HTR-8/SVneo (cell line): Measurements from ENCODE around the gene CCDC137.
"Not testable (repeated sequence)": the region's sequence is repeated elsewhere in the genome, so short reads cannot be mapped to it uniquely, and the experiment has no call there.

ENCODE experiments used
- DNase-seq: peaks from one replicate; pipeline ENCODE4 v3.0.0; 2011; ENCODE audit warnings: low spot score, mixed read lengths; ENCODE audit not compliant: insufficient read length
- FAIRE-seq: peaks from 2 replicates; lab custom pipeline; 2011; peaks lifted over from hg19 to GRCh38; lab: Jason Lieb, UNC

CCDC137 gene, protein sequence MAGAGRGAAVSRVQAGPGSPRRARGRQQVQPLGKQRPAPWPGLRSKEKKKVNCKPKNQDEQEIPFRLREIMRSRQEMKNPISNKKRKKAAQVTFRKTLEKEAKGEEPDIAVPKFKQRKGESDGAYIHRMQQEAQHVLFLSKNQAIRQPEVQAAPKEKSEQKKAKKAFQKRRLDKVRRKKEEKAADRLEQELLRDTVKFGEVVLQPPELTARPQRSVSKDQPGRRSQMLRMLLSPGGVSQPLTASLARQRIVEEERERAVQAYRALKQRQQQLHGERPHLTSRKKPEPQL

DNA sequence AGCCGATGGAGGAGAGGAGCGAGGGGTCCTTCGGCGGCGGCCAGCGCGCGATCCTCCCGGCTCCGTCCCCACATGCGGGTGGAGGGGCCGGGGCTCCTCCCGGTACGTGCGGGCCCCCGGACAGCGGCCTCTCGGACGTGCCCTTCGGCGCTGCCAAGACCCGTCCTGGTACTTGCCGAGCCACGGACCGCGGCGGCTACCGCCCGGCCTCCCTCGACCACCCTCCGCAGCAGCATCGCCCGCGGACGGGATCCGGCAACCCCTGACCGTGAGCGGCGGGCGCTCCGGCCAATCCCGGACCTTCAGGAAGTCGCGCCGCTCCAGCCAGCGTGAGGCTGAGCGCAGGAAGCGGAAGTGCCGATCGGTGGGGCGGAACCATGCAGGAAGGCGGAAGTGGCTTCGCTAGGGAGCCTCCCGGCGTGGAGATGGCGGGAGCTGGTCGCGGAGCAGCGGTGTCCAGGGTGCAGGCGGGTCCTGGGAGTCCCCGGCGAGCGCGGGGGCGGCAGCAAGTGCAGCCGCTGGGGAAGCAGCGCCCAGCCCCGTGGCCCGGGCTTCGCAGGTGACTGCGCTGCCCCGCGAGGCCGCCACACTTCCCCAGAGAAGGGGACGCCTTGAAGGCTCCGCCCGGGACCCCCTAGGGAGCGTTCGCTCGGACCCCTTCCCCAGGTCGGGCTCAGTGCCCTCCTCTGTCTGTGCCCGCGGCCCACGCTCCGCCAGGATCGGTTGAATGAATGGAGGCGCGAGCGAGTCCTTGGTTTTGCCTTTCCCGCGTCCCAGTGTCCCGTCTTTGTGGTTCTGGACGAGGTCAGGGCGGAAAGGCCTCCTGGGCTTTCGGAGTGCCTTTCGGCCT, at the start of gene CCDC137, which contains the start of gene OXLD1:
Gene CCDC137, plus strand, starts transcription at position 396 of the 850 bp plus-strand sequence. Its CDS starts 30 bp downstream, at position 426.
Gene OXLD1, minus strand, starts transcription at position 264 of the 850 bp plus-strand sequence. Its CDS starts 28 bp downstream, at position 236.
- FAIRE-seq (peak; percentile 86), DNase-seq (peak; percentile 98)

DNA sequence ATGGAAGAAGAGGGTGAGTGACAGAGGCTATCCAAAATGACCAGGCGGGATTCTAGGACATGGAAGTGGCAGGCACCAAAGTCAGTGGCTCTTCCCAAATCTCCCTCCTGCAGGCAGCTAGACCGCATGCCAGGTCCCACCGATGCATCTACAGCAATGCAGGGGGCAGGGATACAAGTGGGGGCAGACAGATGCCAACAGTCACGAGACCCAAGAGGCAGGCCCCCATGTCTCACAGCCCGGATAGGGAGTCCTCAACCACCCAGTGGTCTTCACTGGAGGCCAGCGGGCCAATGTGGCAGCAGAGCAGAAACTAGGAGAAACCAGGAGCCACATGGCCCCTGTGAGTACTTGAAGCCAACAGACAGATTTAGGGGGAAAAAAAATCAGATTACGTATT, 49.7 kb upstream of the CCDC137 start:
- no peak for FAIRE-seq

DNA sequence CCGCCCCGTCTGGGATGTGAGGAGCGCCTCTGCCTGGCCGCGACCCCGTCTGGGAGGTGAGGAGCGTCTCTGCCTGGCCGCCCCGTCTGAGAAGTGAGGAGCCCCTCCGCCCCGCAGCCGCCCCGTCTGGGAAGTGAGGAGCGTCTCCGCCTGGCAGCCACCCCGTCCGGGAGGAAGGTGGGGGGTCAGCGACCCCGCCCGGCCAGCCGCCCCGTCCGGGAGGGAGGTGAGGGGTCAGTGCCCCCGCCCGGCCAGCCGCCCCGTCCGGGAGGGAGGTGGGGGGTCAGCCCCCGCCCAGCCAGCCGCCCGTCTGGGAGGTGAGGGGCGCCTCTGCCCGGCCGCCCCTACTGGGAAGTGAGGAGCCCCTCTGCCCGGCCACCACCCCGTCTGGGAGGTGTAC, 48.2 kb upstream of the CCDC137 start:
- DNase-seq, FAIRE-seq: not testable (repeated sequence)

More for the DNA sequence above, 49.7 kb upstream of the CCDC137 start:
- DNase-seq: no peak

DNA sequence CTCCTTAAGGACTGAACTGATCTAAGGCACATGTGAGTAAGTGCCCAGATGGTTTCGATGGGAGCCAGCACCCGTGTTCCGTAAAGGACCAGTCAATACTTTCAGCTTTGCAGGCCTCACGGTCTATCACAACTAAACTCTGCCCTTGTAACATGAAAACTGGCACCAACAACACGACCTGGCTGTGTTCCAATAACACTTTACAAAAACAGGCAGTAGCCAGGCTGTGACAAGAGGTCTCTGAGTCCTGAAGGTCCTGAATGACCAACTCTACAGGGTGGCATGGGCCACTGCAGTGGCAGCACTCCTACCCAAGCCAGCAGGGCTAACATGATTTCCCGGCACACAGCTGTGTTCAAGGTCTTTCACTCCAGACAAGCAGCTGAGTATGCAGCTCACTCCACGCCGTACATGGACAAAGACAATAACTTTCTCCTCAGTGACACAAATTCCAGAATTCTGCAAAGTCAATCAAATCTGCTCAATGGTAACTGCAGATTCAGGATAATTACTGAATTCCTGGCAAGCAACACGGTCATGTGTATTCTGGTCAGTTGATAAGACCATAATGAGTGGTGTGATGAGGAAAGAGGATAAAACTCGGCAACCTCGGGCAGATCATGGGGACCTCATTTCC, 44.9 kb upstream of the CCDC137 start:
- no peak for DNase-seq
- FAIRE-seq: no peak

DNA sequence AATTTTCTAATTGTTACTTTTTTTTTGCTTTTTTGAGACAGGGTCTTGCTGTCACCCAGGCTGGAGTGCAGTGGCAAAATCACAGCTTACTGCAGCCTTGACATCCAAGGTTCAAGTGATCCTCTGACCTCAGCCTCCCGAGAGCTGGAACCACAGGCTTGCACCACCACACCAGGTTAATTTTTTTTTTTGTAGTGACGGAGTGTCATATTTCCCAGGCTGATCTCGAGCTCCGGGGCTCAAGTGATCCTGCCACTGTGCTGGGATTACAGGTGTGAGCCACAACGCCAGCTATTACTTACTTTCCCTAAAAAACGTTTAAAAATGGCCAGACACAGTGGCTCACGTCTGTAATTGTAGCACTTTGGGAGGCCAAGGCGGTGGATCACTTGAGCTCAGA, 36.3 kb upstream of the CCDC137 start:
- DNase-seq: no peak
- FAIRE-seq: no peak

DNA sequence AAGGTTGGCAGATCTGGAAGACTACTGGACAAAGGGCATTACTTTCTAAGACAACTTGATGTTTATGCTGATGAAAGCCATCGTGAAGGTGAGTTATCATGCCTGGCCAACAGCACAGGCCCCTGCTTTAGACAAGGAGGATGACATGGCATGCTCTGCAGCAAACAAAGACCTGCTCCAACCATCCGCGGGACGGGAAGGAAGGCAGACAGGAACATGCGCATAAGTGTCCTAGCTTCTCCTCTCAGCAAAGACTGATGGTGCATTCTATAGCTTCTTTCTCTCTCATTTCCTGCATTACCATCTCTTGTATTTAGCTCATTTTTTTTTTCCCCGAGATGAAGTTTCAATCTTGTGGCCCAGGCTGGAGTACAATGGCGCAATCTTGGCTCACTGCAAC, 35.1 kb upstream of the CCDC137 start:
- DNase-seq (no peak), FAIRE-seq (no peak)

DNA sequence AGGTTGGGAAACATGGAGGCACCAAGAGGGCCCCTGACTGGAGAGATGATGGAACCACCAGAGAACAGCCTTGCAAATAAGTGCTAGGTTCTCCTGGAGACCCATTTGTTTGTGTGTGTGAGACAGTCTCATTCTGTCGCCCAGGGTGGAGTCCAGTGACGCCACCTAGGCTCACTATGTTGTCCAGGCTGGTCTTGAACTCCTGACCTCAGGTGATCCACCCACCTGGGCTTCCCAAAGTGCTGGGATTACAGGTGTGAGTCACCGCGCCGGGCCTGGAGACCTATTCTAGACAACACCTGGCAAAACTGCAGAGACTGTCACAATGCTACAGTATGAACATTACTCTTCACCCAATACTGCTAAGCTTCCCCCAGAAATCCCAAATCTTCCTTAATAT, 31.1 kb upstream of the CCDC137 start:
- DNase-seq: no peak

DNA sequence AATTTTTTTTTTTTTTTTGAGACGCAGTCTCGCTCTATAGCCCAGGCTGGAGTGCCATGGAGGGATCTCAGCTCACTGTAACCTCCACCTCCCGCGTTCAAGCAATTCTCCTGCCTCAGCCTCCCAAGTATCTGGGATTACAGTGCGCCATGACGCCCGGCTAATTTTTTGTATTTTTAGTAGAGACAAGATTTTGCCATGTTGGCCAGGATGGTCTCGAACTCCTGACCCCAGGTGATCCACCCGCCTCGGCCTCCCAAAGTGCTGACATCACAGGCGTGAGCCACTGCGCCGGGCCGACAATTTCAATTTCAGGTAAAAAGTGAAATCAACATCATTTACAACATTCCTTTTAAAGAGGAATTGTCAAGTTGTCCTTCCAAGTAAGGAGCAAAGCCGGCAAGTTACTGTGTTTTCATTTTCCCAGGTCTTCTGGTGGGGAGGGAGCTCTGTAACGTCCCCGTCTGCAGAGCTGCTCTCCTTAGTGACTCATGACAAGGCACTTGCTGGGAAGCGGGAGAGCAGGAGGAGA, 30.5 kb upstream of the CCDC137 start:
- DNase-seq (peak; percentile 45), FAIRE-seq (no peak)

More for the DNA sequence above, 31.1 kb upstream of the CCDC137 start:
- FAIRE-seq: no peak

DNA sequence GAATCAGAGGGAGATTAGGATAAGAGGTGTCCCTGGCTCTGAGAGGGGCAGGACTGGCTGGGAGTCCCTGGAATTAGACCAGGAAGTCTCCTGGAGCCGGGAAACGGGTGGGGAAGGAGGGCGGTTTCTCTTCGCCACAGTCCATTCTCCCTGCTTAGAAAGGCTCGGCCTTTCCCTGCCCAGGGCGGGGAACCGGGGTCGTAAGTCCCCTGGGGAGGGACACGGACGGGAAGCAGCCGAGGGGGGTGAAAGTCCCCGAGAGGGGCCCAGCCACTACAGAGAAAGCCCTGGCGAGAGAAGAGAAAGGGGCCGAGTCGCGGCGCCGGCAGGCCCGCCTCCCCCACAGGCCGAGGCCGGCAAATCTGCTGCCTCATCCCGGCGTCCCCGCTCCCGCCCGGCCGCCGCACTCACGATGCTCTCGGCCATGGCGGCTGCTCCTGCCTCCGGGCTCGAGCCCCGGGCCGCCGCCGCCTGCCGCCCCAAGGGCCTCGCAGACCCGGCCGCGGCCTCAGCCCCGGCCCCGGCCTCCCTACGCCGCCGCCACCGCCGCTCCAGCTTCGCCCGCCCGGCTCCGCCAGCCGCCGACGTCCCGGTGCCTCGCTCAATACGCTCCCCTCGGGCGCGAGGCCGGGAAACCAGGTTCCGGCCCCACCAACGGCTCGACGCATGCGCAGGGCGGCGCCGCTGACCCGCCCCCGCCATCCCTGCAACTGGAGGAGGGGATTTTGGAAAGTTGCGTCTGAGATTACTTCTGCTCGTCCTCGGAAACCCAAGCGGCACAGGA, 29.8 kb upstream of the CCDC137 start, which contains the start of the genes NPLOC4 and TSPAN10:
Gene NPLOC4, minus strand, starts transcription at position 608 of the 784 bp plus-strand sequence. Its CDS starts 182 bp downstream, at position 426.
Gene TSPAN10, plus strand, starts transcription at position 692 of the 784 bp plus-strand sequence. CDS start 5,217 bp downstream, outside the sequence.
- FAIRE-seq (peak; percentile 60), DNase-seq (peak; percentile 93)

DNA sequence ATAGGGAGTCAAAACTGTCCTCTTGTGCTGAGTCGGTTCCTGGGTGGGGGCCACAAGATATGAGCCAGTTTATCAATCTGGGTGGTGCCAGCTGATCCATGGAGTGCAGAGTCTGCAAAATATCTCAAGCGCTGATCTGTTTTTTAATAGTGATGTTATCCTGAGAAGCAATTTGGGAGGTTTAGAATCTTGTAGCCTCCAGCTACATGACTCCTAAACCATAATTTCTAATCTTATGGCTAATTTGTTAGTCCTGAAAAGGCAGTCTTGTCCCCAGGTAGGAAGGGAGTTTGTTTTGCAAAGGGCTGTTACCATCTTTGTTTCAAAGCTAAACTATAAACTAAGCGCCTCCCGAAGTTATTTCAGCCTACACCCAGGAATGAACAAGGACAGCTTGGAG, 27.9 kb upstream of the CCDC137 start:
- FAIRE-seq (no peak), DNase-seq (no peak)

DNA sequence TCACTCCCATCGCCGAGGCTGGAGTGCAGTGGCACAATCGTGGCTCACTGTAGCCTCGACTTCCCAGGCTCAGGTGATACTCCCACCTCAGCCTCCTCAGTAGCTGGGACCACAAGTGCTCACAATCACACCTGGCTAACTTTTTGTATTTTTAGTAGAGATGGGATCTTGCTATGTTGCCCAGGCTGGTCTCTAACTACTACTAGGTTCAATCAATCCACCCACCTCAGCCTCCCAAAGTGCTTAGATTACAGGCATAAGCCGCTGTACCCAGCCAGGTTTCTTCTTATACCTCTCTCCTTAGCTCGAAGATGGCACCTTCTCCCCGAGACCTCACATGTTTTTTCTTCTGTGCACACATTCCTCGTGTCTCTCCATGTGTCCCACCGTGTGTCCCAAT, 26.5 kb upstream of the CCDC137 start:
- FAIRE-seq (no peak), DNase-seq (no peak)

DNA sequence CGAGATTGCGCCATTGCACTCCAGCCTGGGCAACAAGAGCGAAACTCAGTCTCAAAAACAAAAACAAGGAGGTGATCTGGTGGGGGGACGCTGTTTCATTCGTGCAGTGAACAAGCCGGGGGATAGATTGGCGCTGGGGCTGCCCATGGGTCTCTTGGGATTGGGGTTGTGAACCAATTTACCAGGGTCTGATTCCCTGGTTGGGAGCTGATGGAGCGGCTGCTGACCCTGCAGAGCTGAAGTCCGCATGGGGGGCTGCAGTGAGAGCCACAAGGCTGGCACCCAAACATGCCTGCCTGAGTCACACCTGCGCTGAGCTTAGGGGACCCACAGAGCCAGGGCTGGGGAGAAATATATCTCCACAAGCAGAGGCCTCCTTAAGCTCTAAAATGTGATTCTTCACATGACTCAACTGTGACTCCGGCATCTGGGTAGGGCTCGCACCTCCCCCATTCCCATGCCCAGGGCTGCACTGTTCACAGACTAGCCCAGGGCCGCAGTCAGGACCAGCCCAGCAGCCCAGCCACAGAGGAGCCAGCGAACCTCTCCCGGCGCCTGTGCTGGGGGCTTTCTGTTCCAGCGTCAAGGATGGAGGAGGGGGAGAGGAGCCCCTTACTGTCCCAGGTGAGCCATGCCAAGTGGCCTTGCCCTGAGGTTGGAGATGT, 24.6 kb upstream of the CCDC137 start:
- DNase-seq (peak; percentile 80), FAIRE-seq (no peak)

DNA sequence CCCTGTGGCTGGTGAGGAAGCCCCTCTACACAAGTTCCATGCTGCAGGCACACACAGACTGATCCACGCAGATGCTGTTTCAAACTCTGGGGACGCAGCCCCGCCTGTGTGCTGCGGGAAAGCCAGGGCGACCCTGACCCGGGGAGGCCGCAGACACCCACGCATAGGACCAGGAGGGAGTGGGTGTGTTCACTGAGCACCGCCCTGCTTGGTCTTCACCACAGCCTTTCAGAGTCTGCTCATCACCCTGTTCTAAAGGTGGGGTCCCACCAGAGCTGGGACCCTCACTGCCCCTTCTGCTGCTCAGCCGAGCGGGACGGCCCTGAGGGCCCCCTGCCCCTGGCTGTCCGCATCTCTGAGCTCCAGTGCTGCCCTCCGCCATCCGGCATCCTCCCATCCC, 22.0 kb upstream of the CCDC137 start:
- FAIRE-seq (no peak), DNase-seq (no peak)

DNA sequence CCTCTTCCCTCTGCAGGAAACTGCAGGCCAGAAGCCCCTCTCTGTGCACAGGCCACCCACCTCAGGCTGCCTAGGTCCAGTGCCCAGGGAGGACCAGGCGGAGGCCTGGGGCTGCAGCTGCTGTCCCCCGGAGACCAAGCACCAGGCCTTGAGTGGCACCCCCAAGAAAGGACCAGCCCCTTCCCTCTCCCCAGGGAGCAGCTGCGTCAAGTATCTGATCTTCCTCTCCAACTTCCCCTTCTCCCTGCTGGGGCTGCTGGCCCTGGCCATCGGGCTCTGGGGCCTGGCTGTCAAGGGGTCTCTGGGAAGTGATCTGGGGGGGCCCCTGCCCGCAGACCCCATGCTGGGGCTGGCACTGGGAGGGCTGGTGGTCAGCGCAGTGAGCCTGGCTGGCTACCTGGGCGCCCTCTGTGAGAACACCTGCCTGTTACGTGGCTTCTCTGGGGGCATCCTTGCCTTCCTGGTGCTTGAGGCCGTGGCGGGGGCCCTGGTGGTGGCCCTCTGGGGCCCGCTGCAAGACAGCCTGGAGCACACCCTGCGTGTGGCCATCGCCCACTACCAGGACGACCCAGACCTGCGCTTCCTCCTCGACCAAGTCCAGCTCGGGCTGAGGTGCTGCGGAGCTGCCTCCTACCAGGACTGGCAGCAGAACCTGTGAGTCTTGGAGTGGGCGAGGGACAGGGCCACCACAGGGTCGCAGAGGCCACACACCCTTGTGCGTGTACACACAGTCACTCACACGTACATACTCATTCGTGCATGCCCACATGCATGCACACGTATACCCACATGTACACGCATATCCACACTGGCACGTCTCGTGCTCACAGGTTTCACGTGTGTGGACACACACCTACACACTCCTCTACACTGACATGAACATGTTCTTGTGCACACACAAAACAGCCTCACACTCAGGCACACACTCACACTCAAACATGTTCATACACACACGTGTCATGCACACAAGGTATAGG, 21.3 kb upstream of the CCDC137 start:
- DNase-seq (no peak), FAIRE-seq (peak; percentile 83)

DNA sequence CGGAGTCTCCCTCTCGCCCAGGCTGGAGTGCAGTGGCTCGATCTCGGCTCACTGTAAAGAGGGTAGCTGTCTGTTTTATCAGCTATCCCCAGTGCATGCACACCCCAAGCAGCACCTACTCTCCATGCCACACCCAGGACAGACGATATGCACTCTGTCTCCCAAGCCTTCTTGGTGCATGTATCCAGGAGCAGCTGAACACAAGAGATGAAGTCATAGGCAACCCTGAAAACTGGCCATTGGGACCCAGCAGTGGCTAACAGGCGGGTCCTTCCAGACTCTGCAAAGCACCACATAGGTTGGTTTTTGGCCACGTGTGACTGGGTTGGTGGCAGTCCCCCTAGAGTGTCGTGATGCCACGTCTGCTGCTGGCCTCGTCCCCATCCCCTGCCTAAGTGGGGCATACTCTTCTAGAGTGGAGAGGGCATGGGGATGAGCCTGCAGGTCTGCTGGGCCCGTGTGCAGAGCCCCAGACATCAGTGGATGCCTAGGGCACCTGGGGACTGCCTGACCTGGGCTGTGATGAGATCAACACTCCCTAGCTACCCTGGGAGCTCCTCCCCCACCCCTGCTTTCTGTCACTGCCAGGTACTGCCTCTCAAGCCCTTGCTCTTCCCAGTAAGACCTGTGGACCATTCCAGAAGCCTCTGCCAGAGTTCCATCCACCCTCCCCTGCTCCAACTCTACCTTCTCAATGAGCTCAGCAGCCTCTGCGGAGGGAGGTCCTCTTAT, 19.5 kb upstream of the CCDC137 start:
- DNase-seq (no peak), FAIRE-seq (no peak)

DNA sequence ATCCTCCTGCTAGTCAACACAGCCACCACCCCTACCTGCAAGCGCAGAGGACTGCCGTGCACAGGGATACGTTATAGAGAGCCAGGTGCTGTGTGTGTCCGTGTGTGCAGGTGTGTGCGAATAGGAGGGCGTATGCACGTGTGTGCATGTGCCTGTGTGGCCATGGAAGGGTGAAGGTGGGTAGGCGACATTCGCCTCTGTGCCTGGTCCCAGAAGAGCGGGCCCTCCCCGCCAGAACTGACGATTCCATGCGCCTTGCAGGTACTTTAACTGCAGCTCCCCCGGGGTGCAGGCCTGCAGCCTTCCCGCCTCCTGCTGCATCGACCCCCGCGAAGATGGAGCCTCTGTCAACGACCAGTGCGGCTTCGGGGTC, 18.9 kb upstream of the CCDC137 start:
- DNase-seq (no peak), FAIRE-seq (no peak)

DNA sequence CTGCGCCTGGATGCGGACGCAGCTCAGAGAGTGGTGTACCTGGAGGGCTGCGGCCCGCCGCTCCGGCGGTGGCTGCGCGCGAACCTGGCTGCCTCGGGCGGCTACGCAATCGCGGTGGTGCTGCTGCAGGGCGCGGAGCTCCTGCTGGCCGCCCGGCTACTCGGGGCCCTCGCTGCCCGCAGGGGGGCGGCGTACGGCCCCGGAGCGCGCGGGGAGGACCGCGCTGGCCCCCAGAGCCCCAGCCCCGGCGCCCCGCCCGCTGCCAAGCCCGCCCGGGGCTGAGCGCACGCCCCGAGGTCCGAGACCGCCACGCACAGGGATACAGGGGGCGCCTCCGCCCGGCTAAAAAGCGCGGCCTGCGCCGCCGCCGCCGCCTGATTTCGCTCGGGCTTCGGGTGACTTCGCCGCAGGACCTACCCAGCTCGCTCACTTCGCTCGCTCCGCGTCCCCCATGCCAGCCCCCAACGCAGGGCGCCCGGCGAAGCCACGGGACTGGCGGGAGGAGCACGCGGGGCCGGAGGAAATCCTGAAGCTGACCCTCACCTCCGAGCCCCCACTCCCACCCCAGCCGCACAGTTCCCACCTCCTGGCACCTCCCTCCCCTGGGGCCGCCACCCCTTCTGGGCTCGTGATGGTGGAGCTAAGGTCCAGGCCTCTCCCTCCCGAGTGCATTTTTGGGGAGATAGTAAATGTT, 18.4 kb upstream of the CCDC137 start:
- DNase-seq (no peak), FAIRE-seq (no peak)
